NB4 (cell line): ENCODE results near the gene YPEL5.

Experiments used
- CTCF ChIP-seq: IDR thresholded peaks from one replicate; pipeline ENCODE4 v1.5.1; 2012; ENCODE audit warnings: low read depth, low read length
- MAX ChIP-seq: IDR thresholded peaks from 2 replicates; pipeline ENCODE4 v1.6.1; 2011; ENCODE audit warnings: low read depth, low read length
- MYC ChIP-seq: IDR thresholded peaks from 2 replicates; pipeline ENCODE4 v1.6.1; 2011; ENCODE audit warnings: low read depth, low read length
- POLR2A ChIP-seq: IDR thresholded peaks from 2 replicates; pipeline ENCODE4 v1.6.1; 2011; ENCODE audit warnings: mild to moderate bottlenecking; ENCODE audit not compliant: insufficient read length; ENCODE audit errors: extremely low read depth

GRCh38 chr2:30152385-30152784 is 5.6 kb downstream of the YPEL5 start:
- no peak for TF ChIP-seq CTCF
- TF ChIP-seq POLR2A = no peak
- no peak for TF ChIP-seq MYC
- no peak for TF ChIP-seq MAX
